Stimulated activated CD4-positive, alpha-beta T cell treated with anti-CD3 and anti-CD28 coated beads, Interleukin-1b, Interleukin-23, amount 100 ng/mL, for 48 hours (primary cell): ENCODE data around the gene AGTR1.
"Not testable (repeated sequence)": the region's sequence is repeated elsewhere in the genome, so short reads cannot be mapped to it uniquely, and the experiment has no call there.

ENCODE experiments used
- DNase-seq: peaks from one replicate; pipeline ENCODE4 v3.0.0-alpha.2; 2020

Gene AGTR1

GRCh38 chr3:148718982-148719862 lies 21.5 kb downstream of the AGTR1 start:
- no peak for DNase-seq

- no peak for DNase-seq
Measured at GRCh38 chr3:148720873-148721272, 23.2 kb downstream of the AGTR1 start.

DNA sequence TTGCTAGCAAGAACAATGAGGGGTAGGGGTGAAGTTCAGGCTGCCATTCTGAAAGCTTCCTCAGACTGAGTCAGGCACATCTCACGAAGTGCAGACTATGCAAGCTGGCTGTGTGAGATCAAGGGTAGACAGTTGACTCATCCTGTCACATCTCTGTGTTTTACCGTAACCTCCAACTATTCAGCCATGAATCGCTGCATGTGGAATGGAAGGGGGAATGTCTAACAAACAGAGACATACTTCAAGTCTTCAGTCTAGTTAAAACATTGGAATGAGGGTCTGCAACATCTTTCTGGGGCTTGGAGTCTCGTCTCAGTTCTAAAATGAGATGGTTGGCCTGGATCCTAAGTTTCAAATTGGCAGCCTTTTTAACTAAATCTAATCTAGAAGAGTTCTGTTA lies 25.9 kb downstream of the AGTR1 start:
- DNase-seq = no peak

- no peak for DNase-seq
Measured at GRCh38 chr3:148727231-148727630, 29.5 kb downstream of the AGTR1 start.

DNA sequence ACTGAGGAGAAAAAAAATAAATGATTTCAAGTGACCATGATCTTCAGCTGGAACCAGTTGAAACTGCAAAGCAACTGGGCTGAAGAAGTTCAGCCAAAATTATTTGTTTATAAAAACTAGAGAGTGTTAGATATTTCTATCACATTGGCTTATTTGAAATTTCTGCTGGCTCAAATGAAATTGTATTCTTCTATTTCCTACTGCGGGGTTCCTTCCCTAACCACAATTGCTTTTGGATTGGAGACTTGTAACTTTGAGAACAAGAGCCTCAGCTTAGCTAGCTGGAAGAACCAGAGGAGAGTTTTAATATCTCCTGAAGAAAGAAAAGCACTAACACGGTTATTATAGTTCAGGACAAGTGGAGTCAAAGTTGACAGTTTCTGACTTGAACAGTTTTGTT lies 31.1 kb downstream of the AGTR1 start:
- no peak for DNase-seq

DNA sequence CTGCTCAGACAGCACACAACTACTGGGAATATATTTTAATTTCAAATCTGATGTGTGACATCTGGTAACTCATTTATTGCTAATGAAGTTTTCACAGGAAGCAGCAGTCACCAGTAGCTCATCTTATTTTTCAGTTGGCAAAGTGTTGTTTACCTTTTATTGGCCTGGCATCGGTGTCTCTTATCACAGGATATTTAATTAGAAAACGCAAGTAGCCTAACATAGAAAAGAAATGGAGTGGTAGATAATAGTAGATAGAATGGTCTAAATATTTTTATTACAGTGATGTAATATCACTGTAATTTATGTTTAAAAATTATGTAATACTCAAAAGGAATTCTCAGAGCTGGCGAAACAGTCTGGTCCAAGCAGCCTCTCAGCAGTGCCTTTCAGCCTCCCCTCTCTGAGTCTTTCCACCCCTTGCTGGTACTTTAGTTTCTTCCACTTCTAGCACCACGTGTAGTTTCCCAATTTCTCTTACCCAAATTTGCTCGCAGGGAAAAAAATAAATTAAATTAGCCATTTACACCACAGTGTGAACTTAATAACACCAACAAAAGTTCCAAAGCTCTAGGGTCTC lies 31.9 kb downstream of the AGTR1 start:
- no peak for DNase-seq

DNA sequence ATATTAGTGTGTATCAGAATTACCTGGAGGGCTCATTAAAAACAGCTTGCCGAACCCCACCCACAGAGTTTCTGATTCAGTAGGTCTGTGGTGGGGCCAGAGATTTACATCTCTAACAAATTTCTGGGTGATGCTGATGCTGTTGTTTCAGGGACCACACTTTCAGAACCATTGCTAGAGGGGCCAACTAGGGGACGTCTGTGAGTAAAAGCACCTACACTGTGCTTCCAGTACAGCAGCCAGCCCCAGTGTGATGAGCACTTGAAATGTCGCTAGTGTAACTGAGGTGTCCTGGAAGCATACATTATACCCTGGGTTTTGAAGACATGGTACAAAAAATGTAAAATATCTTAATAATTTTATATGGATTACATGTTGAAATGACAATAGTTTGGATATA lies 33.0 kb downstream of the AGTR1 start:
- DNase-seq = no peak

DNA sequence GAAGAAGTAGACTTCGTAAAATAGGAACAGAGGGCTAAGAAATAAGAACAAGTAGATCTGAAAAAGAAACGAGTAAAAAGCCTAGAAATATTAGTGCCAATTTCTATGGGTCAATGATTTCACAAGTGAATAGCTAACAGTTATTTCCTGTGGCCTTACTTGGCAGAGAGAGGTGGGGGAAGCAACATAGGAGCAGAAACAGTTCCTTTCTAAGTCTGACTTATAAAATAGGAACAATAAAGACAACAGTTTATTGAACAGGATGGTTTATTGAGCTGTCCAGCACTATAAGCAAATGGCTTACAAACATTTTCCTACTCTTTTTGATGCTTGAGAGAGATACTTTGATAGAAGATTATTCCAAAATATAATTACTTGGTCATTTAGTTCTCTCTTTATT lies 37.9 kb downstream of the AGTR1 start:
- DNase-seq = no peak

- no peak for DNase-seq
Measured at GRCh38 chr3:148736086-148736485, 38.4 kb downstream of the AGTR1 start.

GRCh38 chr3:148737104-148737530 lies 39.4 kb downstream of the AGTR1 start:
- no peak for DNase-seq

DNA sequence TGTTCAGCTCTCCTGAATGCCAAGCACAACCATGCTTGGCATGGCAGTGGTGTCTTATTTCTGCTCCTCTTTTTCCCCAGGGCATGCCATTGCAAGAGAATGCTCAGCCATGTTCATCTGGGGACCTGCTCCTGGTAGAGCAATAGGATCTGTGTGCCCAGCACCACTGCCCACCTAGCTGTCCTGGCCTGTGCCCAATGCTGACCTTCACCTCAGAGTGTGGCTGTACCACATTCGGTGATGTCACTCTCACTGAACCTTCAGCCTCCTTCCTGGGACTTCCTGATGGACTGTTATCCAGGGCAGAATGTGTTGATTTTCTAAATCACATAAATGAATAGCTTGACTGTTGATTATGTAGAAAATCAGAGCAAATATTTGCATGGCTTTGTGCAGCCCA lies 42.0 kb downstream of the AGTR1 start:
- no peak for DNase-seq

DNA sequence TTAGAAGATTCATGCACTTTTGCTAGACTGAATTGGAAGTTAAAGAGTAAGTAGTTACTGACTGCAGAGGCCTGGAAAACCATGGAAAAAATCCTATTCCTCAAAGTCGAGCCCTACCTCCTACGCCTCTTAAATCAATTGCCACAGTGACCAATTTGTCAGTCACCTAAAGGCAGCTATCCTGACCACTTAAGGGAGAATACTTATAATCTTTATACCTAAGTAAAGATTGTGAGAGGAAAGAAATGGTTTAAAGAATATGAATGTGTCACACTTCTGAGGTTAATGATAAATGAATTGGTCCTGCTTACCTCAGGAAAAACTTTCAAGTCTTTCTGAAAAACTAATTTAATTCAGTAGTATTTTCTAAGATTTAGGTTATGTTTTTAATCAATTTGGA lies 42.6 kb downstream of the AGTR1 start:
- DNase-seq = no peak

GRCh38 chr3:148741219-148741618 lies 43.5 kb downstream of the AGTR1 start:
- DNase-seq = no peak

DNA sequence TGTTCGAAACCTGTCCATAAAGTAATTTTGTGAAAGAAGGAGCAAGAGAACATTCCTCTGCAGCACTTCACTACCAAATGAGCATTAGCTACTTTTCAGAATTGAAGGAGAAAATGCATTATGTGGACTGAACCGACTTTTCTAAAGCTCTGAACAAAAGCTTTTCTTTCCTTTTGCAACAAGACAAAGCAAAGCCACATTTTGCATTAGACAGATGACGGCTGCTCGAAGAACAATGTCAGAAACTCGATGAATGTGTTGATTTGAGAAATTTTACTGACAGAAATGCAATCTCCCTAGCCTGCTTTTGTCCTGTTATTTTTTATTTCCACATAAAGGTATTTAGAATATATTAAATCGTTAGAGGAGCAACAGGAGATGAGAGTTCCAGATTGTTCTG lies 44.4 kb downstream of the AGTR1 start:
- DNase-seq = no peak

DNA sequence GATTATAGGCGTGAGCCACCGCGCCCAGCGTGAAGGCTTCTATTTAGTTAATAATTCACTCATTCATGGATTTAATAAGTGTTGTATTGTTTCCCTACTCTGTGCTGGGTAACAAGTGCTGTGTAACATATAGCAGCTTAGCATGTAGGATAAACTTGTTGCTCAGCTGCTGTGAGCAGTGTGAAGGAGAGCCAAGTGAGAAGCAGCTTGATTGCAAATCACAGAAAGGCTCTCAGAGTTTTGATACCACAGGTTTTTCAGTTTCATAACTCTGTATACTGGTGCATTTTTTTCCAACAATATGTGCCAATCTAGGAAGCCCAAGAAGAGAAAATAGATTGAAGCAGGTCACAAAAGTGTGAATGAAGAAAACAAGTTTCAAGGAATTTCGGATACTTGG lies 48.4 kb downstream of the AGTR1 start:
- DNase-seq = no peak

DNA sequence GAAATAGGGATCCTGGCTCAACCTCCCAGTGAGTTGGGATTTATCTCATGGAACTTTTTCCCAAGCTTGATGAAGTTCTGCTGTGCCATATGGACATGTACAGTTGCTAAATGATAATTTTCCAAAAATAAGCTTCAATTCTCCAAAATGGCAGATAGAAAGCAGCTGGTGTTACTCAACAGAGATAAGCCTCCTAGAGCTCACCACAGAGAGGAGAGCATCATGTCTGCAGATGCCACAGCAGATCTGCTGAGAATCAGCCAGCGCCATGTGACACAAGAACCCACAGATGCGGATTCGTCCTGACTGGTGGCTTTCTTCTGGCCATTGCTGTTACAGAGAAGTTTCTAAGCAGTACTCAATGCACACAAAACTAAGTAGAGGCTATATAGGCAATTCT lies 50.6 kb downstream of the AGTR1 start:
- DNase-seq = no peak

GRCh38 chr3:148750296-148750695 lies 52.6 kb downstream of the AGTR1 start:
- no peak for DNase-seq

DNA sequence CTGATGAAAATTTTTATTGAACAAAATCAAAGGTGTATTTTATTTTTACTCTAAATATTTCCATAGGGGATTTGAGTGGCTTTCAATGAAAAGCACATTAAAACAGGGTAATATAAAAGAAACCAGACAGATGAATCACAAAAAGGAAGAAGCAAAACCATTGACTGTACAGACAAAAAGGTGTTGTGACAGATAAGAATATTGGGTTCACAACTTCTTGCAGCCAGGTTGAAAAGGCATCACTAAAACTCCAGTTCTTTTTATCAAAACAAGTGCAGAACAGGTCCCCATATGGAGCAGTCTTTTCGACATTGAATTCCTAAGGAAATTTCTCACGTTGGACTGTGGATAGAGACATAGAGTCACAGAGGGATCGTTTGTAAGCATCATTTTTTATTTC lies 53.8 kb downstream of the AGTR1 start:
- no peak for DNase-seq

GRCh38 chr3:148753385-148753784 lies 55.7 kb downstream of the AGTR1 start:
- DNase-seq = not testable (repeated sequence)

DNA sequence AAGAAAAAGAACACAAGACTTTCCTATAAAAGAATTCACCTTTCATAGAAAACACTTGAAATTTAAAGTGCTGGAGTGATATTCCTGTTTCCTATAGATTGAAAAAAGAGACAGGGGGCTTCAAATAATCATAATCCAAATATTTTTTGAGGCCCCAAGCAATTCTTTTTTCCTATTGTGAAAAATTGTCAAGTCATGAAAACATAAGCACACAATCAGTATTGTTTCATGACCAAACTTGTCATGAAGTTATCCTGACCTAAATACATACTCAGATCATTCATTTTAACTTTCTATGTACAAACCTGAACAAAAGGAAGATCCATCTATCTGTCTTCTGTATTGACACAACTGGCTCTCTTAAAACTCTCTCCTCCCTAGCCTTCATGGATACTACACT lies 57.9 kb downstream of the AGTR1 start:
- no peak for DNase-seq

DNA sequence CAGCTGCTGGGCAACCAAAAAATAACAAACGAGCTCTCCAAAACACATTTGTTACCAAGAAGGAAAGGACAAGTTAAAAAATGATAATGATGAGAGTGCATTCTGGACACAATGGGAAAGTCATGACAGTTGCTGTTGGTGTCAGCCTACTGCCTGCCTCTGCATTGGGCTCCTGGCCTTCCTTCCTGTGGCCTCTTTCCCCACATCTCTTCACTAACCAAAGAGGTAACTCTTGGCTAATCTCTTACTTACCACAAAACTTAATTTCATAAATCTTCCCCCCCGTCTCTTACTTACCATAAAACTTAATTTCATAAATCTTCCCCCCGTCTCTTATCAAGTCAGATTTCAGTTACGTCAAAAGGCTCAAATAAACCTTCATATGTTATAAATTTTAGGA lies 58.6 kb downstream of the AGTR1 start:
- no peak for DNase-seq

GRCh38 chr3:148757238-148758215 lies 59.8 kb downstream of the AGTR1 start:
- DNase-seq = no peak

DNA sequence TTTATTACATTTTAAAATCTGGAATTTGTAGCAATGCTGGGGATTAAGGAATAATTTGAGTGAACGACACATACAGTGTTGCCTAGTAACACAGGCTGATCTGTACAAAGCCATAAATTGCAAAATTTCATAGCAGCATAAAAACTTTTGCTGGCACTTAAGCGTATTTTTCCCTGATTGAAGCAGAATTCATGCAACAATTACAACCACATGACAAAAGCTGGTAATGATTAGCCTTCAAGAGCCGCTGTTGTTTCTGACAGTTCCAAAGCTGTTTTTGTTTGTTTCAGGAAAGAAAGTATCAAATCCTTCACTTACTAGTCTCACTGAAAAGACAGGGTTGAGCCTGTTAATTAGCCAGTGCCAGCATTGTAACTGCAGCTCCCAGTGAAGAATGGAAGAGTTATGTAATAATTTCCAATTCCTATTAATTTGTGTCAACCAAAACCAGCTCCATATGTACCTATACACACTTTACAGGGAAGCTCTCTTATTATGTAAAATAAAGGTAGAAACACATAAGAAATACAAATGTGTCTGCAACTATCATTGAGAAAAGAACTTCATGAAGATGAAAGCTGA lies 60.7 kb downstream of the AGTR1 start:
- no peak for DNase-seq
